GM12892 (cell line): ENCODE measurements around the gene ATXN2.

Experiments used
- POLR2A ChIP-seq: IDR thresholded peaks from 2 replicates; pipeline ENCODE4 v1.6.1; 2011; ENCODE audit warnings: low read depth, low read length, control low read depth
- POLR2AphosphoS5 ChIP-seq: IDR thresholded peaks from 2 replicates; pipeline ENCODE4 v1.6.1; 2011; ENCODE audit warnings: low read depth, low read length, control low read depth

- TF ChIP-seq POLR2AphosphoS5 = no peak
- TF ChIP-seq POLR2A = no peak
Measured at GRCh38 chr12:111596985-111597830, 1.9 kb downstream of the ATXN2 start.
